DMS 273 (cell line): ENCODE measurements around the gene APBA3.
A peak's percentile ranks its signal among the peaks of the same experiment; 100 is the strongest.

Experiments
- DNase-seq: peaks from one replicate; lab custom pipeline; 2025; ENCODE audit not compliant: unreplicated experiment; lab: John Stamatoyannopoulos, UW

Gene APBA3

GRCh38 chr19:3751236-3751635, 10.3 kb downstream of the APBA3 start:
- no peak for DNase-seq

- no peak for DNase-seq
These were observed 11.3 kb downstream of the APBA3 start for GRCh38 chr19:3750211-3750610.

GRCh38 chr19:3748965-3749364, 12.5 kb downstream of the APBA3 start:
- DNase-seq, result no peak

- no peak for DNase-seq
These were observed 15.0 kb downstream of the APBA3 start for GRCh38 chr19:3746371-3747056.

- DNase-seq, result no peak
These were observed 16.0 kb downstream of the APBA3 start for GRCh38 chr19:3745363-3746045.

- peak; percentile 69 for DNase-seq
These were observed 18.0 kb downstream of the APBA3 start for GRCh38 chr19:3743486-3743885.

GRCh38 chr19:3740431-3740830, 21.1 kb downstream of the APBA3 start:
- DNase-seq, result no peak

GRCh38 chr19:3738477-3739220, 22.8 kb downstream of the APBA3 start:
- no peak for DNase-seq

GRCh38 chr19:3737487-3738205, 23.8 kb downstream of the APBA3 start:
- DNase-seq, result no peak

- no peak for DNase-seq
These were observed 25.3 kb downstream of the APBA3 start for GRCh38 chr19:3736106-3736724.

- DNase-seq, result no peak
These were observed 27.2 kb downstream of the APBA3 start for GRCh38 chr19:3734310-3734600.

- no peak for DNase-seq
These were observed 27.8 kb downstream of the APBA3 start for GRCh38 chr19:3733549-3734309.

- no peak for DNase-seq
These were observed 29.4 kb downstream of the APBA3 start for GRCh38 chr19:3732108-3732507.

GRCh38 chr19:3730457-3730958, 31.0 kb downstream of the APBA3 start:
- no peak for DNase-seq

GRCh38 chr19:3725640-3726310, 35.7 kb downstream of the APBA3 start:
- peak; percentile 81 for DNase-seq

GRCh38 chr19:3725121-3725520, 36.4 kb downstream of the APBA3 start:
- DNase-seq, result no peak

GRCh38 chr19:3723883-3724282, 37.6 kb downstream of the APBA3 start:
- peak; percentile 71 for DNase-seq

GRCh38 chr19:3723110-3723488, 38.4 kb downstream of the APBA3 start:
- DNase-seq, result no peak

- DNase-seq, result no peak
These were observed 38.9 kb downstream of the APBA3 start for GRCh38 chr19:3722443-3723109.
